Endothelial cell of umbilical vein (primary cell): ENCODE results near the gene MTMR11. TPM values are rescaled to one million over a fixed set of nuclear protein-coding genes. Genes with fewer than 3 reads are reported as not detected.

Experiments used
- BruUV-seq: library from RNA; stranded (reverse); fragments of 400-500 nt; replicated peaks from 2 replicates; lab custom pipeline; 2021; lab: Mats Ljungman, UMichigan
- CTCF ChIA-PET: fragments of 300-600, 350-600 bp; sonication (Branson Sonifier 250); formaldehyde crosslinking; loops from one replicate; lab custom pipeline; 2021; ENCODE audit warnings: antibody characterized with exemption, inconsistent platforms; lab: Charles Lee
- POLR2A ChIA-PET: fragments of 300-600, 350-600 bp; sonication (Branson Sonifier 250); formaldehyde crosslinking; loops from one replicate; lab custom pipeline; 2021; ENCODE audit warnings: antibody characterized with exemption, inconsistent platforms; lab: Charles Lee
- DNase-seq: peaks from one replicate; pipeline ENCODE4 v3.0.0-alpha.2; 2011; ENCODE audit warnings: low read depth, low spot score
- FAIRE-seq: peaks from 2 replicates; lab custom pipeline; 2011; peaks lifted over from hg19 to GRCh38; lab: Jason Lieb, UNC
- H2AFZ ChIP-seq: 2 replicates; pipeline ENCODE4 v1.6.0; 2012; ENCODE audit warnings: low read depth, low read length, control low read depth, inconsistent platforms
- H3K27ac ChIP-seq: 2 replicates; pipeline ENCODE4 v1.5.1; 2011; ENCODE audit warnings: low read depth, mild to moderate bottlenecking, control low read depth, low read length, moderate library complexity; ENCODE audit not compliant: insufficient read depth
- H3K27me3 ChIP-seq, 2 experiments: 2 replicates each; pipeline versions ENCODE4 v1.6.0 to v1.6.1; 2011; ENCODE audit warnings: low read length in 2 of 2, mixed read lengths in 1 of 2; ENCODE audit not compliant: control insufficient read depth in 2 of 2, insufficient read depth in 2 of 2
- H3K36me3 ChIP-seq, 2 experiments: 2 replicates in 1 of 2; 3 replicates in 1 of 2; pipeline ENCODE4 v1.5.1; 2011; ENCODE audit warnings: low read length in 2 of 2, mild to moderate bottlenecking in 1 of 2, moderate library complexity in 1 of 2; ENCODE audit not compliant: control insufficient read depth in 2 of 2, insufficient read depth in 2 of 2; ENCODE audit errors: extremely low read depth in 1 of 2
- H3K4me1 ChIP-seq: 3 replicates; pipeline ENCODE4 v1.5.1; 2011; ENCODE audit warnings: mild to moderate bottlenecking, low read length; ENCODE audit not compliant: control insufficient read depth, insufficient read depth; ENCODE audit errors: extremely low read depth
- H3K4me2 ChIP-seq: 2 replicates; pipeline ENCODE4 v1.6.1; 2011; ENCODE audit warnings: low read length, control low read depth, mixed read lengths; ENCODE audit not compliant: insufficient read depth
- H3K4me3 ChIP-seq, 3 experiments: fragments of 200-600 bp in 1 of 3; sonication (generic), shearing (Covaris generic) in 1 of 3; replicated peaks in 1 of 3; 2 replicates each; pipeline ENCODE4 v1.5.1; 2011 to 2016; ENCODE audit warnings: control low read depth in 3 of 3, low read length in 3 of 3, mild to moderate bottlenecking in 2 of 3, inconsistent platforms in 1 of 3, low read depth in 1 of 3, moderate library complexity in 1 of 3; ENCODE audit not compliant: insufficient read depth in 1 of 3
- H3K79me2 ChIP-seq: 2 replicates; pipeline ENCODE4 v1.6.0; 2012; ENCODE audit warnings: low read length, inconsistent platforms; ENCODE audit not compliant: control insufficient read depth, insufficient read depth
- H3K9ac ChIP-seq: replicated peaks from 2 replicates; pipeline ENCODE3; 2011; ENCODE audit warnings: low read length, control low read depth; ENCODE audit not compliant: insufficient read depth; ENCODE audit errors: extremely low read depth
- H3K9me1 ChIP-seq: replicated peaks from 3 replicates; pipeline ENCODE4 v1.6.0; 2011; ENCODE audit warnings: mild to moderate bottlenecking, low read length; ENCODE audit not compliant: control insufficient read depth, insufficient read depth; ENCODE audit errors: extremely low read depth
- H3K9me3 ChIP-seq: replicated peaks from 2 replicates; pipeline ENCODE4 v1.5.1; 2012; ENCODE audit warnings: low read length, inconsistent platforms; ENCODE audit not compliant: control insufficient read depth, insufficient read depth
- H4K20me1 ChIP-seq: replicated peaks from 2 replicates; pipeline ENCODE3; 2011; ENCODE audit warnings: mild to moderate bottlenecking, low read length; ENCODE audit not compliant: control insufficient read depth, insufficient read depth; ENCODE audit errors: extremely low read depth
- EZH2 ChIP-seq: IDR thresholded peaks from 2 replicates; pipeline ENCODE4 v1.6.1; 2012; ENCODE audit warnings: borderline replicate concordance, low read depth, mild to moderate bottlenecking, moderate library complexity, low read length, inconsistent platforms; ENCODE audit not compliant: severe bottlenecking
- FOS ChIP-seq: IDR thresholded peaks from 2 replicates; pipeline ENCODE4 v1.6.1; 2011; ENCODE audit warnings: mild to moderate bottlenecking, low read length, moderate library complexity, borderline replicate concordance; ENCODE audit not compliant: insufficient read depth
- GATA2 ChIP-seq: IDR thresholded peaks from 2 replicates; pipeline ENCODE4 v1.7.0; 2011; ENCODE audit warnings: low read depth, mild to moderate bottlenecking, moderate library complexity, mixed read lengths, low read length; ENCODE audit not compliant: insufficient read length, insufficient read depth
- JUN ChIP-seq: IDR thresholded peaks from 2 replicates; pipeline ENCODE4 v1.6.1; 2011; ENCODE audit warnings: borderline replicate concordance, low read depth; ENCODE audit not compliant: insufficient read length, insufficient read depth
- MYC ChIP-seq: IDR thresholded peaks from one replicate; pipeline ENCODE4 v1.6.1; 2011; ENCODE audit warnings: mild to moderate bottlenecking, low read depth, low read length
- POLR2A ChIP-seq: IDR thresholded peaks from 2 replicates; pipeline ENCODE4 v1.6.1; 2012; ENCODE audit warnings: low read depth, mild to moderate bottlenecking, control low read depth, low read length
- POLR2AphosphoS5 ChIP-seq: IDR thresholded peaks from 2 replicates; pipeline ENCODE4 v1.6.1; 2012; ENCODE audit warnings: low read depth, mild to moderate bottlenecking, control low read depth, low read length, moderate library complexity; ENCODE audit not compliant: insufficient read depth
- dilution Hi-C: fragments of 300-500 bp; cut with MboI; formaldehyde crosslinking; loops from one replicate; pipeline ENCODE4 v1.15.0; 2019; ENCODE audit warnings: low sequenced_read_pairs; ENCODE audit not compliant: extremely low pct_ligation_motif_present
- intact Hi-C: fragments of 100-400 bp; cut with micrococcal nuclease; formaldehyde crosslinking; loops from one replicate; pipeline ENCODE4 v1.10.0; 2022
- polyA plus RNA-seq, 4 experiments: library from polyadenylated mRNA; depleted of rRNA in 3 of 4; stranded (reverse) in 3 of 4; unstranded in 1 of 4; fragments of >200 nt; gene quantifications; 2 replicates each; pipeline versions ENCODE4 v1.2.1 to v1.2.3, GENCODE V29; 2011 to 2012; ENCODE audit warnings: missing spikeins in 1 of 4
- total RNA-seq: library from RNA; stranded (reverse); gene quantifications from 2 replicates; pipeline ENCODE4 v1.2.3, GENCODE V29; 2021
- TF ChIP-seq, protein P1 (sequence below): IDR thresholded peaks from 2 replicates; pipeline ENCODE4 v1.6.1; 2011; ENCODE audit not compliant: insufficient read depth, insufficient read length
- TF ChIP-seq, protein P2 (sequence below), 2 donors: IDR thresholded peaks; 1 replicate in 1 of 2; 2 replicates in 1 of 2; pipeline ENCODE4 v1.5.1; 2011; ENCODE audit warnings: low read length in 2 of 2, mild to moderate bottlenecking in 2 of 2, moderate library complexity in 2 of 2, control low read depth in 1 of 2, inconsistent platforms in 1 of 2, low read depth in 1 of 2; ENCODE audit not compliant: insufficient read depth in 1 of 2; ENCODE audit errors: extremely low read depth in 1 of 2

MTMR11 gene
- total and polyA plus RNA-seq, 2 donors (not counting 3 experiments of a cell fraction or from before 2014, with no cell fraction given) = 7.8 to 14.4 TPM

DNA sequence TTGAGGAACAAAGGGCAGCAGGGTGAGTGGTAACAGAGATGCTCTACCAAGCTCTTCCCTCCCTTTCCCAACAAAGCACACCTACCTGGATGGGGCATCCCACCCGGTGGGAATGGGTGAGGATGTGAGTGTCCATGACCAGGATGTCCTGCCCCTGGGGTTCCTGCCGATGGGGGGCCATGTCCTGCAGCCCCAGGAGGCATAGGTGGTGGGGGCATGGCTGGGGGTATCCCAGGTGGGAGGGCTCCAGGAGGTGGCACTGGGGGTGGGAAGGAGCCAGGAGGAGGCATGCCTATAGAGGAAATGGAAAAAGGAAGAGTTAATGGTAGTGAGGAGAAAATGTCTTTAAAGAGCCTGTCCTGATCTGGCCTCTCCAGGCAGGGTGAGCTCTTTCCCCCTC lies 10.9 kb downstream of the MTMR11 start:
- TF ChIP-seq, protein P1, sequence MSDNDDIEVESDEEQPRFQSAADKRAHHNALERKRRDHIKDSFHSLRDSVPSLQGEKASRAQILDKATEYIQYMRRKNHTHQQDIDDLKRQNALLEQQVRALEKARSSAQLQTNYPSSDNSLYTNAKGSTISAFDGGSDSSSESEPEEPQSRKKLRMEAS = no peak
- TF ChIP-seq, protein P2, sequence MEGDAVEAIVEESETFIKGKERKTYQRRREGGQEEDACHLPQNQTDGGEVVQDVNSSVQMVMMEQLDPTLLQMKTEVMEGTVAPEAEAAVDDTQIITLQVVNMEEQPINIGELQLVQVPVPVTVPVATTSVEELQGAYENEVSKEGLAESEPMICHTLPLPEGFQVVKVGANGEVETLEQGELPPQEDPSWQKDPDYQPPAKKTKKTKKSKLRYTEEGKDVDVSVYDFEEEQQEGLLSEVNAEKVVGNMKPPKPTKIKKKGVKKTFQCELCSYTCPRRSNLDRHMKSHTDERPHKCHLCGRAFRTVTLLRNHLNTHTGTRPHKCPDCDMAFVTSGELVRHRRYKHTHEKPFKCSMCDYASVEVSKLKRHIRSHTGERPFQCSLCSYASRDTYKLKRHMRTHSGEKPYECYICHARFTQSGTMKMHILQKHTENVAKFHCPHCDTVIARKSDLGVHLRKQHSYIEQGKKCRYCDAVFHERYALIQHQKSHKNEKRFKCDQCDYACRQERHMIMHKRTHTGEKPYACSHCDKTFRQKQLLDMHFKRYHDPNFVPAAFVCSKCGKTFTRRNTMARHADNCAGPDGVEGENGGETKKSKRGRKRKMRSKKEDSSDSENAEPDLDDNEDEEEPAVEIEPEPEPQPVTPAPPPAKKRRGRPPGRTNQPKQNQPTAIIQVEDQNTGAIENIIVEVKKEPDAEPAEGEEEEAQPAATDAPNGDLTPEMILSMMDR (IDR thresholded peaks at IDR 0.05; ENCODE audit: extremely low read depth in 1 of 2, insufficient read depth in 1 of 2, low read depth in 1 of 2, low read length in 2 of 2) = no peak
- TF ChIP-seq FOS (no peak), JUN (no peak), POLR2A (no peak), EZH2 (no peak), MYC (no peak), POLR2AphosphoS5 (no peak), GATA2 (no peak)
- POLR2A ChIA-PET = no interaction called here
- Histone ChIP-seq H3K36me3 (peaks cover 21 to 26% of the 10 kb centered on the region in 2 experiments), H3K27ac (no peak overlapping the region), H3K4me1 (peaks cover 18% of the 10 kb centered on the region), H3K27me3 (no peaks in the 10 kb centered on the region), H3K9ac (no peak overlapping the region), H3K9me1 (no peaks in the 10 kb centered on the region), H3K4me3 (no peak overlapping the region), H2AFZ (no peak overlapping the region), H3K79me2 (peaks cover 30% of the 10 kb centered on the region), H3K9me3 (no peaks in the 10 kb centered on the region), H4K20me1 (no peaks in the 10 kb centered on the region), H3K4me2 (peak overlapping the region; percentile 84)
- CTCF ChIA-PET = no interaction called here
- DNase-seq (no peak), FAIRE-seq (no peak)
- dilution Hi-C loops (no loop called here), intact Hi-C loops (no loop called here)
- BruUV-seq = no TSS peak
